ENCODE data around the gene BCKDK. TPM values are rescaled to one million over a fixed set of nuclear protein-coding genes. Genes with fewer than 3 reads are reported as not detected.

The BCKDK gene
- total and polyA plus RNA-seq, 2 of the 13 experiments (the other 11 are each of a cell fraction or from before 2014, with no cell fraction given): 24.9 to 42.6 TPM

DNA sequence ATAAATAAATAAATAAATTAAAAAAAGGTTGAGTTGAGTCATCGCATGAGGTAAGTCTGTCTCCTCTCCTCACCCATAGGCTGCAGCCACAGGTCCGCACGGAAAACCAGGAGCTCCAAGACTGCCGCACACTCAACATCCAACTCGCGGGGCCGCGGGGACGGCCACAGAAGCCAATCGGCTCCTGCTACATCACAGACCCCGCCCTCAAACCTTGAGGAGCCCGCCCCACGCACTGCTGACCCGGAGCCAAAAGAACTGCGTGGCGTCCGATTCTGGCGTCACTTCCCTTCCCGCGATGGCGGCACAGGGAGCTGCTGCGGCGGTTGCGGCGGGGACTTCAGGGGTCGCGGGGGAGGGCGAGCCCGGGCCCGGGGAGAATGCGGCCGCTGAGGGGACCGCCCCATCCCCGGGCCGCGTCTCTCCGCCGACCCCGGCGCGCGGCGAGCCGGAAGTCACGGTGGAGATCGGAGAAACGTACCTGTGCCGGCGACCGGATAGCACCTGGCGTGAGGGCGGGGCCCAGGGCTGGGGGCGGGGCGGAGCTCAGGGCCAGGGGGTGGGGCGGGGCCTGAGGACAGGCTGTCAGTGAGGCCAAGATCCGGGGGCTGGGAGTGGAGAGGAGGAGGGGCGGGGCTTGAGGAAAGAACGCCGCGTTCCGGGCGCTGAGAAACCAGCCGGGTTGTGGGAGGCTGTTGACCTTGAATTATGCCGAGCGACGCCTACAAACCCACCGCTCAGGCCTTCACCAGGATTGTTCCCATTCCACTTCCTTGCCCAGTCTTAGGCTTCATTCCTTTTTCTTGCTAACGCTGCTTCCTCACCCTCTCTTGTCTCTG lies 9.4 kb downstream of the BCKDK start, which contains the start of gene KAT8 (continued):
- TF ChIP-seq, protein P1, sequence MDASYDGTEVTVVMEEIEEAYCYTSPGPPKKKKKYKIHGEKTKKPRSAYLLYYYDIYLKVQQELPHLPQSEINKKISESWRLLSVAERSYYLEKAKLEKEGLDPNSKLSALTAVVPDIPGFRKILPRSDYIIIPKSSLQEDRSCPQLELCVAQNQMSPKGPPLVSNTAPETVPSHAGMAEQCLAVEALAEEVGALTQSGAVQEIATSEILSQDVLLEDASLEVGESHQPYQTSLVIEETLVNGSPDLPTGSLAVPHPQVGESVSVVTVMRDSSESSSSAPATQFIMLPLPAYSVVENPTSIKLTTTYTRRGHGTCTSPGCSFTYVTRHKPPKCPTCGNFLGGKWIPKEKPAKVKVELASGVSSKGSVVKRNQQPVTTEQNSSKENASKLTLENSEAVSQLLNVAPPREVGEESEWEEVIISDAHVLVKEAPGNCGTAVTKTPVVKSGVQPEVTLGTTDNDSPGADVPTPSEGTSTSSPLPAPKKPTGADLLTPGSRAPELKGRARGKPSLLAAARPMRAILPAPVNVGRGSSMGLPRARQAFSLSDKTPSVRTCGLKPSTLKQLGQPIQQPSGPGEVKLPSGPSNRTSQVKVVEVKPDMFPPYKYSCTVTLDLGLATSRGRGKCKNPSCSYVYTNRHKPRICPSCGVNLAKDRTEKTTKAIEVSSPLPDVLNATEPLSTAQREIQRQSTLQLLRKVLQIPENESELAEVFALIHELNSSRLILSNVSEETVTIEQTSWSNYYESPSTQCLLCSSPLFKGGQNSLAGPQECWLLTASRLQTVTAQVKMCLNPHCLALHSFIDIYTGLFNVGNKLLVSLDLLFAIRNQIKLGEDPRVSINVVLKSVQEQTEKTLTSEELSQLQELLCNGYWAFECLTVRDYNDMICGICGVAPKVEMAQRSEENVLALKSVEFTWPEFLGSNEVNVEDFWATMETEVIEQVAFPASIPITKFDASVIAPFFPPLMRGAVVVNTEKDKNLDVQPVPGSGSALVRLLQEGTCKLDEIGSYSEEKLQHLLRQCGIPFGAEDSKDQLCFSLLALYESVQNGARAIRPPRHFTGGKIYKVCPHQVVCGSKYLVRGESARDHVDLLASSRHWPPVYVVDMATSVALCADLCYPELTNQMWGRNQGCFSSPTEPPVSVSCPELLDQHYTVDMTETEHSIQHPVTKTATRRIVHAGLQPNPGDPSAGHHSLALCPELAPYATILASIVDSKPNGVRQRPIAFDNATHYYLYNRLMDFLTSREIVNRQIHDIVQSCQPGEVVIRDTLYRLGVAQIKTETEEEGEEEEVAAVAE (CRISPR knock-in tag; IDR thresholded peaks at IDR 0.05; ENCODE audit: borderline replicate concordance): peak; percentile 74
- TF ChIP-seq, protein P2, sequence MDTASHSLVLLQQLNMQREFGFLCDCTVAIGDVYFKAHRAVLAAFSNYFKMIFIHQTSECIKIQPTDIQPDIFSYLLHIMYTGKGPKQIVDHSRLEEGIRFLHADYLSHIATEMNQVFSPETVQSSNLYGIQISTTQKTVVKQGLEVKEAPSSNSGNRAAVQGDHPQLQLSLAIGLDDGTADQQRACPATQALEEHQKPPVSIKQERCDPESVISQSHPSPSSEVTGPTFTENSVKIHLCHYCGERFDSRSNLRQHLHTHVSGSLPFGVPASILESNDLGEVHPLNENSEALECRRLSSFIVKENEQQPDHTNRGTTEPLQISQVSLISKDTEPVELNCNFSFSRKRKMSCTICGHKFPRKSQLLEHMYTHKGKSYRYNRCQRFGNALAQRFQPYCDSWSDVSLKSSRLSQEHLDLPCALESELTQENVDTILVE (CRISPR knock-in tag; IDR thresholded peaks at IDR 0.05): peak; percentile 98
- TF ChIP-seq KDM4B (CRISPR knock-in tag; IDR thresholded peaks at IDR 0.05) (peak; percentile 81; the same call in 1 of the 2 replicates), ZNF160 (CRISPR knock-in tag; IDR thresholded peaks at IDR 0.05) (no peak; the same call in 1 of the 2 replicates), NBN (conservative IDR thresholded peaks at IDR 0.05) (no peak), ZNF619 (CRISPR knock-in tag; IDR thresholded peaks at IDR 0.05) (no peak), PRMT3 (CRISPR knock-in tag; IDR thresholded peaks at IDR 0.05; ENCODE audit: borderline replicate concordance, low read depth) (no peak), CC2D1A (CRISPR knock-in tag; IDR thresholded peaks at IDR 0.05) (no peak), PPARG (CRISPR knock-in tag; conservative IDR thresholded peaks at IDR 0.05) (peak; percentile 52; the same call in 1 of the 2 replicates), HOXA5 (CRISPR knock-in tag; IDR thresholded peaks at IDR 0.05) (0 out of 2 replicates have a peak, but pooled peaks have one; percentile 48), ZNF761 (CRISPR knock-in tag; conservative IDR thresholded peaks at IDR 0.05) (0 out of 2 replicates have a peak, but pooled peaks have one; percentile 44)
- TF ChIP-seq, protein P3, sequence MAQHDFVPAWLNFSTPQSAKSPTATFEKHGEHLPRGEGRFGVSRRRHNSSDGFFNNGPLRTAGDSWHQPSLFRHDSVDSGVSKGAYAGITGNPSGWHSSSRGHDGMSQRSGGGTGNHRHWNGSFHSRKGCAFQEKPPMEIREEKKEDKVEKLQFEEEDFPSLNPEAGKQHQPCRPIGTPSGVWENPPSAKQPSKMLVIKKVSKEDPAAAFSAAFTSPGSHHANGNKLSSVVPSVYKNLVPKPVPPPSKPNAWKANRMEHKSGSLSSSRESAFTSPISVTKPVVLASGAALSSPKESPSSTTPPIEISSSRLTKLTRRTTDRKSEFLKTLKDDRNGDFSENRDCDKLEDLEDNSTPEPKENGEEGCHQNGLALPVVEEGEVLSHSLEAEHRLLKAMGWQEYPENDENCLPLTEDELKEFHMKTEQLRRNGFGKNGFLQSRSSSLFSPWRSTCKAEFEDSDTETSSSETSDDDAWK (CRISPR knock-in tag; IDR thresholded peaks at IDR 0.05): no peak
- TF ChIP-seq, protein P4, sequence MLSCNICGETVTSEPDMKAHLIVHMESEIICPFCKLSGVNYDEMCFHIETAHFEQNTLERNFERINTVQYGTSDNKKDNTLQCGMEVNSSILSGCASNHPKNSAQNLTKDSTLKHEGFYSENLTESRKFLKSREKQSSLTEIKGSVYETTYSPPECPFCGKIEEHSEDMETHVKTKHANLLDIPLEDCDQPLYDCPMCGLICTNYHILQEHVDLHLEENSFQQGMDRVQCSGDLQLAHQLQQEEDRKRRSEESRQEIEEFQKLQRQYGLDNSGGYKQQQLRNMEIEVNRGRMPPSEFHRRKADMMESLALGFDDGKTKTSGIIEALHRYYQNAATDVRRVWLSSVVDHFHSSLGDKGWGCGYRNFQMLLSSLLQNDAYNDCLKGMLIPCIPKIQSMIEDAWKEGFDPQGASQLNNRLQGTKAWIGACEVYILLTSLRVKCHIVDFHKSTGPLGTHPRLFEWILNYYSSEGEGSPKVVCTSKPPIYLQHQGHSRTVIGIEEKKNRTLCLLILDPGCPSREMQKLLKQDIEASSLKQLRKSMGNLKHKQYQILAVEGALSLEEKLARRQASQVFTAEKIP (CRISPR knock-in tag; IDR thresholded peaks at IDR 0.05; ENCODE audit: borderline replicate concordance): no peak
- TF ChIP-seq, protein P5, sequence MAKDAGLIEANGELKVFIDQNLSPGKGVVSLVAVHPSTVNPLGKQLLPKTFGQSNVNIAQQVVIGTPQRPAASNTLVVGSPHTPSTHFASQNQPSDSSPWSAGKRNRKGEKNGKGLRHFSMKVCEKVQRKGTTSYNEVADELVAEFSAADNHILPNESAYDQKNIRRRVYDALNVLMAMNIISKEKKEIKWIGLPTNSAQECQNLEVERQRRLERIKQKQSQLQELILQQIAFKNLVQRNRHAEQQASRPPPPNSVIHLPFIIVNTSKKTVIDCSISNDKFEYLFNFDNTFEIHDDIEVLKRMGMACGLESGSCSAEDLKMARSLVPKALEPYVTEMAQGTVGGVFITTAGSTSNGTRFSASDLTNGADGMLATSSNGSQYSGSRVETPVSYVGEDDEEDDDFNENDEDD (CRISPR knock-in tag; IDR thresholded peaks at IDR 0.05; ENCODE audit: borderline replicate concordance): peak; percentile 87
- TF ChIP-seq, protein P6, sequence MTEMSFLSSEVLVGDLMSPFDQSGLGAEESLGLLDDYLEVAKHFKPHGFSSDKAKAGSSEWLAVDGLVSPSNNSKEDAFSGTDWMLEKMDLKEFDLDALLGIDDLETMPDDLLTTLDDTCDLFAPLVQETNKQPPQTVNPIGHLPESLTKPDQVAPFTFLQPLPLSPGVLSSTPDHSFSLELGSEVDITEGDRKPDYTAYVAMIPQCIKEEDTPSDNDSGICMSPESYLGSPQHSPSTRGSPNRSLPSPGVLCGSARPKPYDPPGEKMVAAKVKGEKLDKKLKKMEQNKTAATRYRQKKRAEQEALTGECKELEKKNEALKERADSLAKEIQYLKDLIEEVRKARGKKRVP (CRISPR knock-in tag; IDR thresholded peaks at IDR 0.05): peak in 1 of 2 experiments; percentile 87; a peak in 2 of 4 replicates
